Right atrium auricular region (tissue), 2 donors: ENCODE results near the gene CDK5RAP2. TPM values are rescaled to one million over a fixed set of nuclear protein-coding genes. Genes with fewer than 3 reads are reported as not detected.

Source experiments
- DNase-seq: peaks from one replicate; pipeline ENCODE4 v3.0.0-alpha.2; 2019; ENCODE audit warnings: low spot score
- H3K27ac ChIP-seq, 2 donors: fragments of 200-600 bp; sonication (generic); 1 replicate in 1 of 2; 2 replicates in 1 of 2; pipeline ENCODE4 v1.5.1; 2016 to 2019
- H3K27me3 ChIP-seq, 2 donors: fragments of 200-600 bp; sonication (generic); one replicate each; pipeline versions ENCODE4 v1.5.1 to v1.6.0; 2017 to 2019
- H3K36me3 ChIP-seq: fragments of 200-600 bp; sonication (generic); one replicate; pipeline ENCODE4 v1.5.1; 2016
- H3K4me1 ChIP-seq, 2 donors: fragments of 200-600 bp; sonication (generic); one replicate each; pipeline versions ENCODE4 v1.5.1 to v1.6.0; 2017 to 2019
- H3K4me3 ChIP-seq, 2 donors: fragments of 200-600 bp; sonication (generic); 1 replicate in 1 of 2; 2 replicates in 1 of 2; pipeline ENCODE4 v1.5.1; 2017 to 2019; ENCODE audit warnings: mild to moderate bottlenecking in 1 of 2, moderate library complexity in 1 of 2
- H3K9me3 ChIP-seq, 2 donors: fragments of 200-600 bp; sonication (generic); one replicate each; pipeline ENCODE4 v1.5.1; 2019
- total RNA-seq, 2 donors: library from RNA; depleted of rRNA; stranded (reverse); fragments of >200 nt; gene quantifications; one replicate each; pipeline ENCODE4 v1.1.0, GENCODE V29; 2016
- TF ChIP-seq, protein P1 (sequence below), 2 donors: fragments of 200-600 bp; sonication (generic); IDR thresholded peaks; one replicate each; pipeline ENCODE4 v1.5.1; 2019; ENCODE audit warnings: antibody characterized with exemption in 2 of 2

The CDK5RAP2 gene
- total RNA-seq, 2 donors from 2014 or later, result 36.7 to 40.4 TPM

DNA sequence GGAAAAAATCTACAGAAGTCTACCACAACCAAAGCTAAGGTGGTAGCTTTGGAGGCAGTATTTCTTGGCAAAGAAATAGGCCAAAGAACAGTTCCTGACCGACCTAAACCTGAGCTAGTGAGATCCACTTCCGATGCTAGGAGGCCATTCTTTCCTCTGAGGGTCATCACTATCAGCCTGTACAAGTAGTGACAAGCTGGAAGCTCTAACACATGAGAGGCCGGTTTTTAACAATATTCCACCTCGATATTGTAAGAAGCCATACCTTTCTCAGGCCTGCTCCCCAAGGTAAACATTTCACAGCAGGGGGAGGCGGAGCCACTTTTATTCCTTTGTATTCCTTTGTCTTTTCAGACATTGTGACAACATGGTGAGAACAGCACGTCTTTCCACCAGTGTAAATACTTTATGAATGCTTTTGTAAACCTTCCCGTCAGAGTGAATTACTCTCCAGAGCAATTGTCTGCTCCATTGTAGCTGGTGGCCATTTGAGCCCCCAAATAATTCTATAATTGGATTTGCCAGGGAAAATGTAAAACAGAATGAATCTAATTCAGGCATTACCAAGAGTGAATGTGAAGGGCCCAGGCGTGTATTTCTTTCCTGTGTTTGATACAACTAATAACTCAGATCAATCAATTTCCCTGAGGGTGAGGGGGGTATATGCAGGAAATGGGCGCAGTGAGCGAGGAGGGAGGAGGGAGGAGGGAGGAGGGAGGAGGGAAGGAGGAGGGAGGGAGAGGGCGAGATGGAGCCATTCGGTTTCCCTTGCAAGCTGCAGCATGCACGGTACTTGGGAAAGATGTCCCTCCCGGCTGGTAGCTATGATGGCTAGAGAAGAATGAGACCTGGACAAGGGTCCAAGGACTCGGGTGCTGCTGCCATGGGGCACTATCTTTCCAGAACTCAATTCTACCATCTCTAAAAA, 166.6 kb downstream of the CDK5RAP2 start:
- H3K36me3 ChIP-seq, result peaks cover 12% of the 10 kb centered on the region
- DNase-seq, result no peak

DNA sequence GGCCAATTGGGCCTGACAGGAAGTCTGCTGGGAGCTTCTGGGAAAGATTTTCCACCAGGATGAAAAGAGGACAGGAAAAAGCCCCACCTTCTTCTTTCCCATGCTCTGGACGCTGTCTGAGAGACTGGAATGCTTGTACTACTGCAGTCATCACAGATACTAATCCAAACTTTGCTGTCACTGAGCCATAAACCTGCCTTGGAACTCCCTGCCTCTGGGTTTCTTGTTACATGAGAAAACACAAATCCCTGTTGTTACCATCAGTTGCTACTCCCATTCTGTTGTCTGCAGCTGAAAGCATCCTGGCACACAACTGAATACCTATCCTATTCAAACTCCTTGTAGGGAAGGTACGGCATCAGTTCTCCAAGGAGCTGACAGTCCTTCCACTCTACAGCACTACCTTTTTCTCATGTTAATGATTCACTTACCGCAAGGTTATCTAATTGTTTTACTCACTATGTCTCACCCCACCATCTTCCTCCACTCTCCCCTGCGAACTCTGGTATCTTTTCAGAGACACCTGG, 167.5 kb downstream of the CDK5RAP2 start:
- H3K27me3 ChIP-seq, result no peaks in the 10 kb centered on the region
- H3K27ac ChIP-seq, result peak overlapping the region in 1 of 2 donors; percentile 69
- peaks cover 18% of the 10 kb centered on the region for H3K36me3 ChIP-seq
- no peak overlapping the region for H3K4me3 ChIP-seq
- TF ChIP-seq, protein P1, sequence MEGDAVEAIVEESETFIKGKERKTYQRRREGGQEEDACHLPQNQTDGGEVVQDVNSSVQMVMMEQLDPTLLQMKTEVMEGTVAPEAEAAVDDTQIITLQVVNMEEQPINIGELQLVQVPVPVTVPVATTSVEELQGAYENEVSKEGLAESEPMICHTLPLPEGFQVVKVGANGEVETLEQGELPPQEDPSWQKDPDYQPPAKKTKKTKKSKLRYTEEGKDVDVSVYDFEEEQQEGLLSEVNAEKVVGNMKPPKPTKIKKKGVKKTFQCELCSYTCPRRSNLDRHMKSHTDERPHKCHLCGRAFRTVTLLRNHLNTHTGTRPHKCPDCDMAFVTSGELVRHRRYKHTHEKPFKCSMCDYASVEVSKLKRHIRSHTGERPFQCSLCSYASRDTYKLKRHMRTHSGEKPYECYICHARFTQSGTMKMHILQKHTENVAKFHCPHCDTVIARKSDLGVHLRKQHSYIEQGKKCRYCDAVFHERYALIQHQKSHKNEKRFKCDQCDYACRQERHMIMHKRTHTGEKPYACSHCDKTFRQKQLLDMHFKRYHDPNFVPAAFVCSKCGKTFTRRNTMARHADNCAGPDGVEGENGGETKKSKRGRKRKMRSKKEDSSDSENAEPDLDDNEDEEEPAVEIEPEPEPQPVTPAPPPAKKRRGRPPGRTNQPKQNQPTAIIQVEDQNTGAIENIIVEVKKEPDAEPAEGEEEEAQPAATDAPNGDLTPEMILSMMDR (IDR thresholded peaks at IDR 0.05), result no peak
- peaks cover 0 to 23% of the 10 kb centered on the region in 2 donors for H3K4me1 ChIP-seq
- peak; percentile 63 for DNase-seq
- H3K9me3 ChIP-seq, result no peaks in the 10 kb centered on the region

More for the DNA sequence above, 166.6 kb downstream of the CDK5RAP2 start:
- Histone ChIP-seq H3K9me3 (no peaks in the 10 kb centered on the region), H3K4me1 (peaks cover 0 to 23% of the 10 kb centered on the region in 2 donors), H3K27ac (no peak overlapping the region), H3K27me3 (no peaks in the 10 kb centered on the region), H3K4me3 (no peak overlapping the region)
- TF ChIP-seq, protein P1 (IDR thresholded peaks at IDR 0.05), result no peak

DNA sequence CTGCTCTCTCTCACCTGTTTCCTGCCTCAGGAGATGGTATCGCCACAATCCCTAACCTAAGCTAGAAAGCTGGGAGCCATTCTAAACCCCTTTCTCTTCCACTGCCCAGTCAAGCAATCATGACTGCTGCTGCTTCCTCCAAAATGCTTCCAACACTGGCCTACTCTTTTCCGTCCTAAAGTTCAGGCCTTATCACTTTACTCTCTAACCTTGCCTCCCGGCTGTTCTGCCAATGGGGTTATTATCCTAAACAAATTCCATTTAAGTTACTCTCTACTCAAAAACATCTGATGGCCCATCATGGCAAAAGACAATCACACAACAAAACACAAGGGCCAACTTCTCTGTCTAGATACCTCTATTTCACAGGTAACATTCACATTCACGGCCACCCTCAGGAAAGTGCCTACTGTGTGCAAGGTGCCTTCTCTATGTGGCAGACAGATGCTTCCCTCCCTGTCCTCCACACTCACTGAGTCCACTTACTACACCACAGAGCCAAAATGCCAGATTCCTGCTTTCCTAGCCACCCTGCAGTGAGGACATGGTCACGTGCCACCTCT, 168.0 kb downstream of the CDK5RAP2 start:
- Histone ChIP-seq H3K9me3 (no peaks in the 10 kb centered on the region), H3K36me3 (peaks cover 24% of the 10 kb centered on the region), H3K27ac (peak overlapping the region; percentile 28 to 69), H3K4me1 (peaks cover 0 to 23% of the 10 kb centered on the region in 2 donors), H3K27me3 (no peaks in the 10 kb centered on the region), H3K4me3 (no peak overlapping the region)
- DNase-seq, result no peak
- TF ChIP-seq, protein P1 (IDR thresholded peaks at IDR 0.05), result no peak

DNA sequence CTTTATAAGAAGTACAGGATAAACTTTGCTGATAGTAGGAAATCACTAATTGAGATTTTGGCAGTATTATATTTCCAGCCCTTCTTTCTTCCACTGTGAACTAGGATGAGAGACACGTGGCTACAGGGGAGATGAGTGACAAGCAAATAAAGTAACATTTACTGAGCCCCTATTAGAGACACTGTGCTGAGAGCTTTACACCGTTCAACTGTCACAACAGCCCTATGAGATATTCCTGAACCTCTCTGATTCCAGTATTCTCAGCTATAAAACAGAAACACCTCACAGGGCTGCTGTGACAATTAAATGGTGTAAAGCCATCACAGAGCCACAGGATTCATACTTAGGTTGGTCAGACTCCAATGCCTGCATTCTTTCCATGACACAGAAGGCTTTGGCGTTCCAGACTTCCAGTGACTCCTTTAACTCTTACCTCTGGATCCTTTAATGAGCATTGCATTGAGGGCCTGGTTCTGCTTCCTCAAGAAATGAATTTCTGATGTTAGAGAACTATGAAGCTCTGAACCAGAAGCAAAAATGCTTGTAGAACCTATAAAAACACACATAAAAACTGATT, 169.0 kb downstream of the CDK5RAP2 start:
- H3K36me3 ChIP-seq, result peaks cover 33% of the 10 kb centered on the region
- peak overlapping the region; percentile 28 to 69 for H3K27ac ChIP-seq
- no peaks in the 10 kb centered on the region for H3K27me3 ChIP-seq
- DNase-seq, result no peak
- no peaks in the 10 kb centered on the region for H3K9me3 ChIP-seq
- no peak overlapping the region for H3K4me3 ChIP-seq
- peaks cover 0 to 23% of the 10 kb centered on the region in 2 donors for H3K4me1 ChIP-seq
- TF ChIP-seq, protein P1 (IDR thresholded peaks at IDR 0.05), result no peak

DNA sequence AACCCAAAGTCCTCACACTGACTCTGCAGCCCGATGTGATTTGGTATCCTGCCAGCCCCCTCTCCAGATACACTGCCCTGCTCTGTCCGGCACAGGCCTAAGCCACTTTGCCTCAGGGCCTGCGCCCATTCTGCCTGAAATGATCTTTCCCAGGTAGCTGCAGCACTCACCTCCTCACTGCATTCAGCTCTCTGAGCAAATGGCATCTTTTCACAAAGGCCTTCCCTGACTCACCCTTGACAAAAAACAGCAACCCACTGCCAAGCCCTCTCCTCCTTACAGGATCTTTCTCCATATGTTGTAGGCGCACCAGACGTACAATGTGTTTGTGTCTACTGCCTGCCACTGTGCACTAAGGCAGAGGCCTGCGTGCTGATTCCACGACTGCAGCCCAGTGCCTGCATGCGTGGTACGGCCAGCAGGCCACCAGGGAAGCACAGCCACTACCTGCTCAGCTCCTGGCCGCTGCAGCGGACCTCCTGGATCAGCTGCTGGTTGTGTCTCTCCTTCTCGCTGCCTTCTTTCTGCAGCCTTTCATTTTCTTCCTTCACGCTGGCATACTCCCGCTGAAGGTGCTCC, 171.2 kb downstream of the CDK5RAP2 start:
- Histone ChIP-seq H3K36me3 (peaks cover 43% of the 10 kb centered on the region), H3K27me3 (no peaks in the 10 kb centered on the region), H3K27ac (no peak overlapping the region), H3K4me1 (peaks cover 0 to 24% of the 10 kb centered on the region in 2 donors), H3K9me3 (no peaks in the 10 kb centered on the region), H3K4me3 (no peak overlapping the region)
- TF ChIP-seq, protein P1 (IDR thresholded peaks at IDR 0.05), result no peak
- DNase-seq, result no peak
